Panc1 (cell line): ENCODE measurements around the gene COPS7A. TPM values are rescaled to one million over a fixed set of nuclear protein-coding genes. Genes with fewer than 3 reads are reported as not detected.

Experiments used
- ATAC-seq: fragments of 200-7000 bp; cut with Tn5 transposase; 2 replicates; pipeline ENCODE4 v1.9.1; 2020; ENCODE audit warnings: mild to moderate bottlenecking, moderate library complexity
- BruUV-seq: library from RNA; stranded (reverse); fragments of 400-500 nt; replicated peaks from 2 replicates; lab custom pipeline; 2021; lab: Mats Ljungman, UMichigan
- CTCF ChIA-PET: fragments of 300-600 bp; sonication (Branson Sonifier 250); formaldehyde crosslinking; loops from one replicate; lab custom pipeline; 2022; ENCODE audit warnings: antibody characterized with exemption; lab: Charles Lee
- POLR2A ChIA-PET: fragments of 300-600 bp; sonication (Branson Sonifier 250); formaldehyde crosslinking; loops from one replicate; lab custom pipeline; 2022; ENCODE audit warnings: antibody characterized with exemption; lab: Charles Lee
- DNase-seq: peaks from one replicate; pipeline ENCODE4 v3.0.0-alpha.2; 2010; ENCODE audit warnings: low read depth, low spot score
- H3K27ac ChIP-seq: 2 replicates; pipeline ENCODE4 v1.5.1; 2011; ENCODE audit warnings: mild to moderate bottlenecking, low read length, inconsistent platforms
- H3K27me3 ChIP-seq: fragments of 200-500 bp; sonication (Bioruptor generic); 2 replicates; pipeline ENCODE4 v1.6.0; 2014; ENCODE audit warnings: low read length, inconsistent platforms; ENCODE audit not compliant: control insufficient read depth, insufficient read depth
- H3K36me3 ChIP-seq: fragments of 200-500 bp; sonication (Bioruptor generic); 2 replicates; pipeline ENCODE4 v1.5.1; 2014; ENCODE audit warnings: inconsistent platforms, mild to moderate bottlenecking, low read length, moderate library complexity; ENCODE audit not compliant: control insufficient read depth, insufficient read depth
- H3K4me1 ChIP-seq: 2 replicates; pipeline ENCODE4 v1.5.1; 2011; ENCODE audit warnings: inconsistent platforms, mild to moderate bottlenecking, low read length, moderate library complexity; ENCODE audit not compliant: control insufficient read depth, insufficient read depth
- H3K4me3 ChIP-seq, 2 experiments: 2 replicates each; pipeline ENCODE4 v1.5.1; 2011 to 2012; ENCODE audit warnings: low read depth in 2 of 2, low read length in 2 of 2, mild to moderate bottlenecking in 2 of 2, inconsistent platforms in 1 of 2, moderate library complexity in 1 of 2
- H3K9me3 ChIP-seq: fragments of 200-500 bp; sonication (Bioruptor generic); 2 replicates; pipeline ENCODE4 v1.5.1; 2014; ENCODE audit warnings: low read depth, mild to moderate bottlenecking, inconsistent platforms, low read length, moderate library complexity; ENCODE audit not compliant: control insufficient read depth, insufficient read depth
- CTCF ChIP-seq: fragments of 450-650 bp; IDR thresholded peaks from 2 replicates; pipeline ENCODE4 v1.5.1; 2017; ENCODE audit warnings: mild to moderate bottlenecking
- POLR2AphosphoS5 ChIP-seq: IDR thresholded peaks from 2 replicates; pipeline ENCODE4 v1.6.1; 2012; ENCODE audit warnings: mild to moderate bottlenecking, low read depth, low read length, moderate library complexity
- REST ChIP-seq, 2 experiments: IDR thresholded peaks; 2 replicates each; pipeline ENCODE4 v1.6.1; 2011 to 2012; ENCODE audit warnings: low read depth in 2 of 2, control low read depth in 1 of 2, low read length in 1 of 2, mild to moderate bottlenecking in 1 of 2, moderate library complexity in 1 of 2; ENCODE audit not compliant: insufficient read depth in 1 of 2
- SIN3A ChIP-seq: IDR thresholded peaks from 2 replicates; pipeline ENCODE4 v1.6.1; 2012; ENCODE audit warnings: low read depth, mild to moderate bottlenecking, low read length, moderate library complexity, borderline replicate concordance; ENCODE audit not compliant: insufficient read depth
- TCF7L2 ChIP-seq: IDR thresholded peaks from 2 replicates; pipeline ENCODE4 v1.6.1; 2011; ENCODE audit warnings: mild to moderate bottlenecking, low read depth, low read length, inconsistent platforms
- in situ Hi-C: cut with HindIII; loops from 2 replicates; pipeline ENCODE4 v1.10.0; 2016; ENCODE audit warnings: low sequenced_read_pairs, low pct_unique_long_range_greater_than_20kb
- intact Hi-C: fragments of 100-400 bp; cut with micrococcal nuclease; formaldehyde crosslinking; loops from one replicate; pipeline ENCODE4 v1.10.0; 2022; ENCODE audit not compliant: unreplicated experiment
- total RNA-seq: library from RNA; stranded (reverse); gene quantifications from one replicate; pipeline ENCODE4 v1.2.1, GENCODE V29; 2021; ENCODE audit not compliant: unreplicated experiment

The COPS7A gene
- total RNA-seq, 1 experiment from 2014 or later, result 37.5 TPM

GRCh38 chr12:6772726-6773589, 49.1 kb downstream of the COPS7A start:
- in situ Hi-C loops, result no loop called here
- DNase-seq (no peak), ATAC-seq (peak; percentile 20; the same call in 1 of the 2 replicates)
- Histone ChIP-seq H3K4me3 (no peak overlapping the region), H3K4me1 (peaks cover 27% of the 10 kb centered on the region), H3K36me3 (no peaks in the 10 kb centered on the region; the same call in 1 of the 2 replicates), H3K9me3 (no peaks in the 10 kb centered on the region), H3K27ac (no peak overlapping the region), H3K27me3 (no peaks in the 10 kb centered on the region)
- ChIA-PET CTCF (no interaction called here), POLR2A (no interaction called here)
- TF ChIP-seq POLR2AphosphoS5, result no peak
- no peak for TF ChIP-seq SIN3A
- BruUV-seq, result no TSS peak
- intact Hi-C loops, result no loop called here

GRCh38 chr12:6773590-6774351, 49.9 kb downstream of the COPS7A start:
- intact Hi-C loops, result no loop called here
- Histone ChIP-seq H3K27ac (no peak overlapping the region), H3K36me3 (no peaks in the 10 kb centered on the region; the same call in 1 of the 2 replicates), H3K27me3 (no peaks in the 10 kb centered on the region), H3K9me3 (no peaks in the 10 kb centered on the region), H3K4me1 (peaks cover 26% of the 10 kb centered on the region), H3K4me3 (no peak overlapping the region)
- in situ Hi-C loops, result no loop called here
- POLR2A ChIA-PET, result no interaction called here
- CTCF ChIA-PET, result no interaction called here
- DNase-seq (no peak), ATAC-seq (no peak)
- TF ChIP-seq SIN3A (no peak), POLR2AphosphoS5 (no peak), TCF7L2 (no peak), REST (IDR thresholded peaks at IDR 0.05; ENCODE audit: insufficient read depth in 1 of 2, low read depth in 2 of 2, low read length in 1 of 2) (no peak)
- no TSS peak for BruUV-seq

GRCh38 chr12:6774499-6775062, 50.7 kb downstream of the COPS7A start:
- no peak for DNase-seq
- no peak for TF ChIP-seq CTCF
- no peak for TF ChIP-seq TCF7L2
- TF ChIP-seq SIN3A, result no peak
- TF ChIP-seq POLR2AphosphoS5, result no peak
- no peak for TF ChIP-seq REST (IDR thresholded peaks at IDR 0.05; ENCODE audit: insufficient read depth in 1 of 2, low read depth in 2 of 2, low read length in 1 of 2)
- POLR2A ChIA-PET, result interaction anchor here (0.6 kb wide), 1 partner anchor 76 kb away, joined by 3 read pairs; no protein-coding TSS in a partner anchor

More at GRCh38 chr12:6774499-6775062, 50.7 kb downstream of the COPS7A start:
- CTCF ChIA-PET, result interaction anchor here (0.6 kb wide), 1 partner anchor 21 kb away, joined by 4 read pairs; the partner anchor contains the start of gene MLF2
- in situ Hi-C loops, result no loop called here
- no peak for ATAC-seq
- peaks cover 18% of the 10 kb centered on the region for H3K4me1 ChIP-seq
- H3K9me3 ChIP-seq, result no peaks in the 10 kb centered on the region
- intact Hi-C loops, result no loop called here
- no peaks in the 10 kb centered on the region for H3K27me3 ChIP-seq
- no peaks in the 10 kb centered on the region for H3K36me3 ChIP-seq
- BruUV-seq, result no TSS peak
- H3K4me3 ChIP-seq, result no peak overlapping the region
- no peak overlapping the region for H3K27ac ChIP-seq
